Astrocyte (in vitro differentiated cells and primary cell): ENCODE measurements around the gene SF1. TPM values are rescaled to one million over a fixed set of nuclear protein-coding genes. Genes with fewer than 3 reads are reported as not detected.

Source experiments
- DNase-seq: peaks from one replicate; pipeline ENCODE4 v3.0.0-alpha.2; 2010; ENCODE audit warnings: low read depth
- FAIRE-seq: peaks from 2 replicates; lab custom pipeline; 2011; peaks lifted over from hg19 to GRCh38; lab: Jason Lieb, UNC
- H2AFZ ChIP-seq: 2 replicates; pipeline ENCODE4 v1.6.0; 2012; ENCODE audit warnings: low read depth, low read length, inconsistent platforms
- H3K27ac ChIP-seq: 2 replicates; pipeline ENCODE4 v1.5.1; 2011; ENCODE audit warnings: low read depth, low read length, inconsistent platforms
- H3K27me3 ChIP-seq: 2 replicates; pipeline ENCODE4 v1.6.0; 2011; ENCODE audit warnings: low read length, inconsistent platforms; ENCODE audit not compliant: insufficient read depth
- H3K36me3 ChIP-seq: 2 replicates; pipeline ENCODE4 v1.5.1; 2011; ENCODE audit warnings: low read length, inconsistent platforms; ENCODE audit not compliant: insufficient read depth
- H3K4me1 ChIP-seq: 2 replicates; pipeline ENCODE4 v1.5.1; 2011; ENCODE audit warnings: low read length, inconsistent platforms; ENCODE audit not compliant: insufficient read depth
- H3K4me2 ChIP-seq: 2 replicates; pipeline ENCODE4 v1.6.0; 2012; ENCODE audit warnings: low read length, inconsistent platforms
- H3K4me3 ChIP-seq: 2 replicates; pipeline ENCODE4 v1.5.1; 2011; ENCODE audit warnings: low read depth, mild to moderate bottlenecking, low read length, inconsistent platforms; ENCODE audit not compliant: insufficient read depth
- H3K79me2 ChIP-seq: 2 replicates; pipeline ENCODE4 v1.6.0; 2012; ENCODE audit warnings: mild to moderate bottlenecking, low read length, inconsistent platforms; ENCODE audit not compliant: insufficient read depth
- H3K9ac ChIP-seq: 2 replicates; pipeline ENCODE4 v1.6.0; 2012; ENCODE audit warnings: mild to moderate bottlenecking, low read length, inconsistent platforms
- H3K9me3 ChIP-seq: 2 replicates; pipeline ENCODE4 v1.5.1; 2012; ENCODE audit warnings: low read depth, mild to moderate bottlenecking, low read length, inconsistent platforms; ENCODE audit not compliant: insufficient read depth
- H4K20me1 ChIP-seq: 2 replicates; pipeline ENCODE4 v1.6.0; 2012; ENCODE audit warnings: low read length, inconsistent platforms; ENCODE audit not compliant: insufficient read depth
- H3K27ac Mint-ChIP-seq: one replicate; pipeline ENCODE4 v1.8.0; 2021; ENCODE audit warnings: mild to moderate bottlenecking, mixed read lengths; ENCODE audit not compliant: unreplicated experiment
- H3K27me3 Mint-ChIP-seq: one replicate; pipeline ENCODE4 v1.8.0; 2021; ENCODE audit warnings: low read depth, mixed read lengths; ENCODE audit not compliant: unreplicated experiment
- H3K36me3 Mint-ChIP-seq: one replicate; pipeline ENCODE4 v1.8.0; 2021; ENCODE audit warnings: low read depth, mixed read lengths; ENCODE audit not compliant: unreplicated experiment
- H3K4me1 Mint-ChIP-seq: one replicate; pipeline ENCODE4 v1.8.0; 2021; ENCODE audit warnings: low read depth, mixed read lengths; ENCODE audit not compliant: unreplicated experiment
- H3K4me3 Mint-ChIP-seq: one replicate; pipeline ENCODE4 v1.8.0; 2021; ENCODE audit warnings: mild to moderate bottlenecking, moderate library complexity, mixed read lengths; ENCODE audit not compliant: unreplicated experiment
- H3K9me3 Mint-ChIP-seq: one replicate; pipeline ENCODE4 v1.8.0; 2021; ENCODE audit warnings: mild to moderate bottlenecking, mixed read lengths; ENCODE audit not compliant: unreplicated experiment
- CTCF ChIP-seq: IDR thresholded peaks from 2 replicates; pipeline ENCODE4 v1.5.1; 2011; ENCODE audit warnings: low read depth, mild to moderate bottlenecking, inconsistent platforms, low read length, moderate library complexity; ENCODE audit not compliant: insufficient read depth
- EZH2 ChIP-seq: IDR thresholded peaks from 2 replicates; pipeline ENCODE4 v1.6.1; 2012; ENCODE audit warnings: mild to moderate bottlenecking, low read length, inconsistent platforms; ENCODE audit not compliant: insufficient read depth
- total RNA-seq: library from RNA; stranded (reverse); gene quantifications from 2 replicates; pipeline ENCODE4 v1.2.1, GENCODE V29; 2021

SF1 gene
- total RNA-seq, 1 donor from 2014 or later: 215 TPM

DNA sequence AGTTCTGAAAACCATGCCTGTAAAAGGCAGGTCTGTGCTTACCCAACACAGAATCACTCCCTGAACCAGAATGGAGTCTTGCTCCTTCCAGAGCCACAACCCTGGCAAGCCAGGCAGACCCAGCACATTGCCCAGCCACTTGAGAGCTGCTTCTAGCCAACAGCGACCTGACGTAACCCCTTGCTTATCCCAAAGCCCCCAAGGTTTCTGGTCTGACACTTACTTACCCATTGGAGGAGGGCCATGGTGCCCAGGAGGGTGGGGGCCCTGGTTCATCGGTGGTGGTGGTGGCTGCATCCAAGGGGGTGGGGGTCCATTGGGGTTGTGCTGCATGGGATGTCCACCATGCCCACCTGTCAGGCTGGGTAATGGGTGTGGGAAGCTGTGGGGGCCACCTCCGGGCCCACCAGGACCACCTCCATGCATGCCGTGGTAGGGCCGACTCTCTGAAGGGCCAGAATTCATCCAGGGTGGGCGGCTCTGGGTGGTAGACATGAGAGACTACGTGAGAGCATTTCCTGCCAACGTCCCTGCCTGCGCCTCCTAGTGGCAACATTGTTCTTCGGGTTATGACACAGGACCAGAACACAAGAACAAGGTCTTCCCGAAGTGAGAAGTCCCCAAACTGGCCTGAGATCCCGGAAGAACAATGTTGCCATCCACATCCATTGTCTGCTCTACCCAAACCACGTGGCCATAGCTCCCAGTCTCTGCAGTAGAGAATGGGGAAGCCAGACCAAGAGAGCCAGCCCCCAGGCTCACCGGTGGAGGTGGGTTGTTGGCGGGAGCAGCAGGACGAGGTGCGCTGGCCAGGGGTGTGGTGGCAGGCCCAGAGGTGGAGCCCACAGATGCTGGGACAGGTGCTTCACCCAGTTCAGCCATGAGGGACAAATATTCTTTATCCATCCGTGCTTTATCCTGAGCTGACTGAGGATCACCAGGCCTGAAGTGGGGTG lies 10.7 kb downstream of the SF1 start:
- Histone ChIP-seq H3K4me3 (no peak overlapping the region), H3K36me3 (peaks cover 71% of the 10 kb centered on the region), H3K27me3 (no peaks in the 10 kb centered on the region), H3K27ac (no peak overlapping the region), H3K9me3 (no peaks in the 10 kb centered on the region), H3K79me2 (peaks cover 51% of the 10 kb centered on the region), H3K4me1 (peaks cover 22% of the 10 kb centered on the region), H3K4me2 (no peak overlapping the region), H3K9ac (no peak overlapping the region), H2AFZ (no peak overlapping the region), H4K20me1 (peaks cover 92% of the 10 kb centered on the region)
- Mint-ChIP-seq H3K27ac (no peak overlapping the region), H3K4me1 (peaks cover 23% of the 10 kb centered on the region), H3K4me3 (no peak overlapping the region), H3K9me3 (no peaks in the 10 kb centered on the region), H3K27me3 (no peaks in the 10 kb centered on the region), H3K36me3 (peaks cover 7% of the 10 kb centered on the region)
- FAIRE-seq (no peak), DNase-seq (peak; percentile 32)
- TF ChIP-seq EZH2 (no peak), CTCF (peak; percentile 71)

DNA sequence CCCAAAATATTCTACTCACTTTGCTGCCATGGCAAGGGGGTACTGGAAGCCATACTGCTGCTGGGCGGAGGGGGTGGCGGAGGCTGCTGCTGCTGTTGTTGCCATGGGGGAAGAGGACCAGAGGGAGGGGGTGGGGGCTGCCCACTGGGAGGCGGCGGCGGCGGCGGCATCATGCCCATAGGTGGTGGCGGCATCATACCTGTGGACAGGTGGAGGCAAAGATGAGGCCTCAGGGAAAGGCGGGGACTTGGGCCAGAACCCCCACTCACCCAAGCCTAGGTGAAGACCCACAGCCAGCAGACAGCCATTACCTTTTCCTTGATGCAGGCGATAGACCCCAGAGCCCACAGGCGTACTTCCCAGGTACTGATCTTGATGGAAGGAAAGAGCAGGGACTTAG lies 11.5 kb downstream of the SF1 start:
- Mint-ChIP-seq H3K9me3 (no peaks in the 10 kb centered on the region), H3K27me3 (no peaks in the 10 kb centered on the region), H3K4me3 (no peak overlapping the region), H3K27ac (no peak overlapping the region), H3K4me1 (peaks cover 27% of the 10 kb centered on the region), H3K36me3 (peaks cover 12% of the 10 kb centered on the region)
- no peak overlapping the region for H2AFZ ChIP-seq
- peaks cover 44% of the 10 kb centered on the region for H3K79me2 ChIP-seq
- peaks cover 67% of the 10 kb centered on the region for H3K36me3 ChIP-seq
- H3K4me1 ChIP-seq: peaks cover 24% of the 10 kb centered on the region
- H3K27ac ChIP-seq: no peak overlapping the region
- H3K9me3 ChIP-seq: no peaks in the 10 kb centered on the region
- FAIRE-seq: no peak
- no peak overlapping the region for H3K9ac ChIP-seq
- peaks cover 91% of the 10 kb centered on the region for H4K20me1 ChIP-seq
- no peak overlapping the region for H3K4me2 ChIP-seq
- no peaks in the 10 kb centered on the region for H3K27me3 ChIP-seq
- no peak for DNase-seq
- H3K4me3 ChIP-seq: no peak overlapping the region
- no peak for TF ChIP-seq CTCF
- no peak for TF ChIP-seq EZH2
